Measurements from ENCODE around the gene OGG1.

DNA sequence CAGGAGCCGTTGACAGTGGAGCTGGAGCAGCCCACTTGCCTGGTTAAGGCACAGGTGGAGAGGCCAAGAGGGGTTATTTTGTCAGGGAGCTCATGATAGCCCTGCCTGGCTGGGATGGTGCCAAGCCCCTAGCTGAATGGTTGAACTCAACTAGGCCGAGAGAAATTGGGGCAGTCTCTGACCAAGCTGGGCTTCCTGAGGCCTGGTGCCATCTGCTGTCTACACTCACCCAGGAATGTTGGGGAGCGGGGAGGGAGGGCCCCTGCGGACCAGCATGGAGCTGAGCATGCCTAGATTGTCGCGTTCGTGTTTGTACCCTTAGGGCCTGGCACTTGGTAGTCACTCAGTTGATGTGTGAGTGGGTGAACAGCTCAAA, 17.0 kb upstream of the OGG1 start:
- TF ChIP-seq POLR2A (IDR thresholded peaks at IDR 0.05) (no peak), CTCF (IDR thresholded peaks at IDR 0.05) (no peak)

Data from right lobe of liver (tissue), 4 donors.